ENCODE results near the gene CD34.

The CD34 gene

GRCh38 chr1:207948536-207949250, 37.8 kb upstream of the CD34 start (continued):
- TF ChIP-seq ZNF580 (tag by site-specific recombination; IDR thresholded peaks at IDR 0.05) = no peak
- no peak for TF ChIP-seq ZNF214 (tag by site-specific recombination; IDR thresholded peaks at IDR 0.05; ENCODE audit: borderline replicate concordance)
- TF ChIP-seq ZNF549 (tag by site-specific recombination; IDR thresholded peaks at IDR 0.05) = no peak

- CTCF ChIA-PET = interaction anchor here (0.6 to 2.6 kb wide), 6 partner anchors 16 to 78 kb away, joined by 3 to 12 read pairs (median 4); no protein-coding TSS in a partner anchor
- POLR2A ChIA-PET = no interaction called here
- no peaks in the 10 kb centered on the region for H3K9me3 ChIP-seq (ENCODE audit: control insufficient read depth, insufficient read depth, low read depth, low read length)
Measured at GRCh38 chr1:207946756-207947155, 35.8 kb upstream of the CD34 start.

More at GRCh38 chr1:207946756-207947155, 35.8 kb upstream of the CD34 start:
- Histone ChIP-seq H3K27ac (ENCODE audit: extremely low read depth, low read depth, low read length) (no peak overlapping the region), H3K4me3 (ENCODE audit: low read depth, low read length) (no peak overlapping the region), H3K36me3 (ENCODE audit: control insufficient read depth in 2 of 2, insufficient read depth in 1 of 2, low read length in 2 of 2) (no peaks in the 10 kb centered on the region), H3K4me1 (ENCODE audit: control insufficient read depth, insufficient read depth, low read length) (no peaks in the 10 kb centered on the region)
- TF ChIP-seq PRDM1 (tag by site-specific recombination; IDR thresholded peaks at IDR 0.05) = no peak
- no peak for TF ChIP-seq ZNF629 (tag by site-specific recombination; IDR thresholded peaks at IDR 0.05)
- TF ChIP-seq ZFP41 (tag by site-specific recombination; IDR thresholded peaks at IDR 0.05; ENCODE audit: borderline replicate concordance) = no peak
- no peak for TF ChIP-seq ZNF140 (tag by site-specific recombination; IDR thresholded peaks at IDR 0.05)
- no peak for TF ChIP-seq SP3 (tag by site-specific recombination; IDR thresholded peaks at IDR 0.05)
- no peak for TF ChIP-seq ZNF175 (tag by site-specific recombination; IDR thresholded peaks at IDR 0.05)
- TF ChIP-seq ZBTB8A (tag by site-specific recombination; IDR thresholded peaks at IDR 0.05) = no peak
- no peak for TF ChIP-seq ZNF350 (tag by site-specific recombination; IDR thresholded peaks at IDR 0.05)
- no peak for TF ChIP-seq REST (tag by site-specific recombination; IDR thresholded peaks at IDR 0.05)
- TF ChIP-seq ZNF664 (tag by site-specific recombination; IDR thresholded peaks at IDR 0.05) = no peak
- TF ChIP-seq ZNF510 (tag by site-specific recombination; IDR thresholded peaks at IDR 0.05; ENCODE audit: insufficient replicate concordance) = no peak
- no peak for TF ChIP-seq ZNF785 (tag by site-specific recombination; IDR thresholded peaks at IDR 0.05)
- TF ChIP-seq CTCF (tag by site-specific recombination; IDR thresholded peaks at IDR 0.05) = no peak
- no peak for TF ChIP-seq ZNF274 (IDR thresholded peaks at IDR 0.05; ENCODE audit: low read length)
- no peak for TF ChIP-seq ZNF274 (tag by site-specific recombination; IDR thresholded peaks at IDR 0.05; ENCODE audit: borderline replicate concordance)
- TF ChIP-seq ZSCAN16 (tag by site-specific recombination; IDR thresholded peaks at IDR 0.05) = no peak

Measured in HEK293 (cell line).